Measurements from ENCODE around the gene ABTB1.

The ABTB1 gene

GRCh38 chr3:127634653-127635052 lies 38.1 kb upstream of the ABTB1 start:
- TF ChIP-seq TAF1 (IDR thresholded peaks at IDR 0.05; ENCODE audit: low read depth, low read length) = no peak
- no peak for TF ChIP-seq POU2F2 (IDR thresholded peaks at IDR 0.05; ENCODE audit: low read depth, low read length)
- FAIRE-seq (no peak), DNase-seq (ENCODE audit: insufficient read length, low spot score) (no peak)

- TF ChIP-seq PAX5 (IDR thresholded peaks at IDR 0.05; ENCODE audit: insufficient read depth, low read length, severe bottlenecking) (no peak), POLR2A (IDR thresholded peaks at IDR 0.05; ENCODE audit: low read depth, low read length) (no peak), SPI1 (IDR thresholded peaks at IDR 0.05; ENCODE audit: low read depth, low read length) (no peak), POLR2AphosphoS5 (IDR thresholded peaks at IDR 0.05; ENCODE audit: low read depth, low read length) (no peak), TAF1 (IDR thresholded peaks at IDR 0.05; ENCODE audit: low read depth, low read length) (no peak)
- FAIRE-seq = peak; percentile 33
- DNase-seq (ENCODE audit: insufficient read length, low spot score) = peak; percentile 31
Observed at GRCh38 chr3:127637546-127637945, 35.2 kb upstream of the ABTB1 start.

- DNase-seq (ENCODE audit: insufficient read length, low spot score) = no peak
- FAIRE-seq = no peak
- no peak for TF ChIP-seq POU2F2 (IDR thresholded peaks at IDR 0.05; ENCODE audit: low read depth, low read length)
- no peak for TF ChIP-seq SPI1 (IDR thresholded peaks at IDR 0.05; ENCODE audit: low read depth, low read length)
- TF ChIP-seq POLR2AphosphoS5 (IDR thresholded peaks at IDR 0.05; ENCODE audit: low read depth, low read length) = no peak
- no peak for TF ChIP-seq PAX5 (IDR thresholded peaks at IDR 0.05; ENCODE audit: insufficient read depth, low read length, severe bottlenecking)
- TF ChIP-seq POLR2A (IDR thresholded peaks at IDR 0.05; ENCODE audit: low read depth, low read length) = no peak
- TF ChIP-seq TAF1 (IDR thresholded peaks at IDR 0.05; ENCODE audit: low read depth, low read length) = no peak
Observed at GRCh38 chr3:127637971-127638370, 34.8 kb upstream of the ABTB1 start.

GRCh38 chr3:127639173-127640041 lies 33.3 kb upstream of the ABTB1 start:
- TF ChIP-seq POU2F2 (IDR thresholded peaks at IDR 0.05; ENCODE audit: low read depth, low read length) (no peak), TAF1 (IDR thresholded peaks at IDR 0.05; ENCODE audit: low read depth, low read length) (no peak), PAX5 (IDR thresholded peaks at IDR 0.05; ENCODE audit: insufficient read depth, low read length, severe bottlenecking) (no peak), SPI1 (IDR thresholded peaks at IDR 0.05; ENCODE audit: low read depth, low read length) (no peak), POLR2A (IDR thresholded peaks at IDR 0.05; ENCODE audit: low read depth, low read length) (no peak), POLR2AphosphoS5 (IDR thresholded peaks at IDR 0.05; ENCODE audit: low read depth, low read length) (no peak)
- FAIRE-seq (no peak), DNase-seq (ENCODE audit: insufficient read length, low spot score) (no peak)

GRCh38 chr3:127640042-127640355 lies 32.8 kb upstream of the ABTB1 start:
- no peak for FAIRE-seq
- no peak for DNase-seq (ENCODE audit: insufficient read length, low spot score)
- TF ChIP-seq PAX5 (IDR thresholded peaks at IDR 0.05; ENCODE audit: insufficient read depth, low read length, severe bottlenecking) (no peak), POLR2A (IDR thresholded peaks at IDR 0.05; ENCODE audit: low read depth, low read length) (no peak), TAF1 (IDR thresholded peaks at IDR 0.05; ENCODE audit: low read depth, low read length) (no peak), POLR2AphosphoS5 (IDR thresholded peaks at IDR 0.05; ENCODE audit: low read depth, low read length) (no peak), POU2F2 (IDR thresholded peaks at IDR 0.05; ENCODE audit: low read depth, low read length) (no peak), SPI1 (IDR thresholded peaks at IDR 0.05; ENCODE audit: low read depth, low read length) (no peak)

- TF ChIP-seq POLR2AphosphoS5 (IDR thresholded peaks at IDR 0.05; ENCODE audit: low read depth, low read length) (no peak), PAX5 (IDR thresholded peaks at IDR 0.05; ENCODE audit: insufficient read depth, low read length, severe bottlenecking) (no peak), SPI1 (IDR thresholded peaks at IDR 0.05; ENCODE audit: low read depth, low read length) (no peak), TAF1 (IDR thresholded peaks at IDR 0.05; ENCODE audit: low read depth, low read length) (no peak), POLR2A (IDR thresholded peaks at IDR 0.05; ENCODE audit: low read depth, low read length) (no peak)
- no peak for FAIRE-seq
- no peak for DNase-seq (ENCODE audit: insufficient read length, low spot score)
Observed at GRCh38 chr3:127644641-127645370, 27.9 kb upstream of the ABTB1 start.

GRCh38 chr3:127645371-127646015 lies 27.3 kb upstream of the ABTB1 start:
- no peak for DNase-seq (ENCODE audit: insufficient read length, low spot score)
- TF ChIP-seq POU2F2 (IDR thresholded peaks at IDR 0.05; ENCODE audit: low read depth, low read length) (no peak), TAF1 (IDR thresholded peaks at IDR 0.05; ENCODE audit: low read depth, low read length) (no peak), SPI1 (IDR thresholded peaks at IDR 0.05; ENCODE audit: low read depth, low read length) (no peak), POLR2A (IDR thresholded peaks at IDR 0.05; ENCODE audit: low read depth, low read length) (no peak), PAX5 (IDR thresholded peaks at IDR 0.05; ENCODE audit: insufficient read depth, low read length, severe bottlenecking) (no peak), POLR2AphosphoS5 (IDR thresholded peaks at IDR 0.05; ENCODE audit: low read depth, low read length) (no peak)
- FAIRE-seq = no peak

- DNase-seq (ENCODE audit: insufficient read length, low spot score) = no peak
- no peak for FAIRE-seq
- TF ChIP-seq POLR2AphosphoS5 (IDR thresholded peaks at IDR 0.05; ENCODE audit: low read depth, low read length) (no peak), SPI1 (IDR thresholded peaks at IDR 0.05; ENCODE audit: low read depth, low read length) (no peak), POLR2A (IDR thresholded peaks at IDR 0.05; ENCODE audit: low read depth, low read length) (no peak), POU2F2 (IDR thresholded peaks at IDR 0.05; ENCODE audit: low read depth, low read length) (no peak), TAF1 (IDR thresholded peaks at IDR 0.05; ENCODE audit: low read depth, low read length) (no peak), PAX5 (IDR thresholded peaks at IDR 0.05; ENCODE audit: insufficient read depth, low read length, severe bottlenecking) (no peak)
Observed at GRCh38 chr3:127646501-127647046, 26.2 kb upstream of the ABTB1 start.

Data from GM12891 (cell line).